GM21723 (cell line): ENCODE data around the gene ZAR1L.
A peak's percentile ranks its signal among the peaks of the same experiment; 100 is the strongest.

Experiments
- ATAC-seq: cut with Tn5 transposase; IDR thresholded peaks from one replicate; pipeline ENCODE4 v1.9.1; 2021; ENCODE audit warnings: mild to moderate bottlenecking, moderate library complexity; ENCODE audit not compliant: unreplicated experiment

Gene ZAR1L

GRCh38 chr13:32302461-32302860 is 12.7 kb downstream of the ZAR1L start:
- ATAC-seq: no peak

GRCh38 chr13:32300920-32301319 is 14.2 kb downstream of the ZAR1L start:
- no peak for ATAC-seq

GRCh38 chr13:32300406-32300805 is 14.8 kb downstream of the ZAR1L start:
- ATAC-seq: no peak

- ATAC-seq: no peak
Measured at GRCh38 chr13:32299893-32300292, 15.3 kb downstream of the ZAR1L start.

GRCh38 chr13:32298695-32299094 is 16.5 kb downstream of the ZAR1L start:
- no peak for ATAC-seq

GRCh38 chr13:32297206-32297605 is 18.0 kb downstream of the ZAR1L start:
- no peak for ATAC-seq

GRCh38 chr13:32285633-32285965 is 29.6 kb downstream of the ZAR1L start:
- ATAC-seq: no peak

GRCh38 chr13:32284927-32285632 is 30.1 kb downstream of the ZAR1L start:
- no peak for ATAC-seq

GRCh38 chr13:32282096-32282711 is 33.0 kb downstream of the ZAR1L start:
- no peak for ATAC-seq

- ATAC-seq: no peak
Measured at GRCh38 chr13:32281096-32281495, 34.1 kb downstream of the ZAR1L start.

- ATAC-seq: no peak
Measured at GRCh38 chr13:32278426-32278825, 36.7 kb downstream of the ZAR1L start.

GRCh38 chr13:32277839-32278238 is 37.3 kb downstream of the ZAR1L start:
- ATAC-seq: no peak

GRCh38 chr13:32272021-32272683 is 43.0 kb downstream of the ZAR1L start:
- no peak for ATAC-seq

- peak; percentile 65 for ATAC-seq
Measured at GRCh38 chr13:32267836-32268439, 47.2 kb downstream of the ZAR1L start.

- no peak for ATAC-seq
Measured at GRCh38 chr13:32266130-32266529, 49.0 kb downstream of the ZAR1L start.

GRCh38 chr13:32265726-32266125 is 49.4 kb downstream of the ZAR1L start:
- ATAC-seq: no peak

- no peak for ATAC-seq
Measured at GRCh38 chr13:32264407-32264806, 50.8 kb downstream of the ZAR1L start.

GRCh38 chr13:32262619-32263018 is 52.5 kb downstream of the ZAR1L start:
- no peak for ATAC-seq

- ATAC-seq: no peak
Measured at GRCh38 chr13:32262165-32262564, 53.0 kb downstream of the ZAR1L start.

- no peak for ATAC-seq
Measured at GRCh38 chr13:32261567-32261966, 53.6 kb downstream of the ZAR1L start.

GRCh38 chr13:32259116-32259515 is 56.0 kb downstream of the ZAR1L start:
- ATAC-seq: no peak

GRCh38 chr13:32257649-32258048 is 57.5 kb downstream of the ZAR1L start:
- no peak for ATAC-seq
